GM19351 (cell line): Measurements from ENCODE around the gene RBFOX2.
"Not testable (repeated sequence)": the region's sequence is repeated elsewhere in the genome, so short reads cannot be mapped to it uniquely, and the experiment has no call there.

Experiments
- ATAC-seq: cut with Tn5 transposase; IDR thresholded peaks from one replicate; pipeline ENCODE4 v1.9.1; 2021; ENCODE audit warnings: mild to moderate bottlenecking, moderate library complexity; ENCODE audit not compliant: unreplicated experiment

Gene RBFOX2

DNA sequence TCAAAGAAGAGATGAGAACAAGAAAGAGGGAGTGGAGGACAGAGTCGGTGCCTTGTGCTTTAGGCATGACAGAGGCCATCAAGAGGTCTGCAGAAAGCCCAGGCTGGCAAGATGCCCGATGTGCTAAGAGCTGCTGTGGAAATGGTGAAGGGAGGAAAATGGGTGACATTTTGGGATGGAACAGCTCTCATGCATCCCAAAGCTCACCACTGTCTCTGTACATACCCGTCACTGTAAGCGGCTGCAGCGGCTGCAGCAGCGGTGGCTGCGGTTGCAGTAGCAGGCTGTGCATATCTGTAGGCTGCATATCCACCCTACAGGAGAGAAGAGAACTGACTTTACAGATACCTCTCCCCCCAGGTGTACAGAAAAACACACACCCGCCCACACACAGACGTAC lies 282.4 kb downstream of the RBFOX2 start:
- no peak for ATAC-seq

DNA sequence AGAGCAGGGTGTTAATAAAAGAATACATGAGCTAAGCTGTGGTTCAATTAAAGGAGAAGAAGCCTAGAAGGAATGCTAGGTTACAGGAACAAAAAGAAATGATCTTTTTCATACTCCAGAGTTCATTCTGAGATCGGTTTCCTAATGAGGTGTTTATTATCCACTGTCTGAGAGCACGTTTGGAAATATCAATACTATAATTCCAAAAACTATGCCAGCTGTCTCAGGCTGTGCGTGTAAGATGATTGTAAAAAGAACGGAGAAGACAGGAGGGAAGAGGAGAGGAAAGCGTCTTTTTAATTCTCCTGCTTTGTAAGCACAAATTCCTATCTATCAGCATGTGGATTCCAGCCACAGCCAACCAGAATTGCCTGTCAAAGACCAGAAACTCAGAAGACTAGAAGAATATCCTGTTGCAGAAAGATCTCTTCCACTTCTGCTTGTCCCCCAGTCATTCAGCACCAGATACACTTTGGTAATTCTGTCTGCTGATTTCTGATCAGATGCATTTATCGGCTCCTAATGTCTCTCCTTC lies 285.2 kb downstream of the RBFOX2 start:
- ATAC-seq: no peak

DNA sequence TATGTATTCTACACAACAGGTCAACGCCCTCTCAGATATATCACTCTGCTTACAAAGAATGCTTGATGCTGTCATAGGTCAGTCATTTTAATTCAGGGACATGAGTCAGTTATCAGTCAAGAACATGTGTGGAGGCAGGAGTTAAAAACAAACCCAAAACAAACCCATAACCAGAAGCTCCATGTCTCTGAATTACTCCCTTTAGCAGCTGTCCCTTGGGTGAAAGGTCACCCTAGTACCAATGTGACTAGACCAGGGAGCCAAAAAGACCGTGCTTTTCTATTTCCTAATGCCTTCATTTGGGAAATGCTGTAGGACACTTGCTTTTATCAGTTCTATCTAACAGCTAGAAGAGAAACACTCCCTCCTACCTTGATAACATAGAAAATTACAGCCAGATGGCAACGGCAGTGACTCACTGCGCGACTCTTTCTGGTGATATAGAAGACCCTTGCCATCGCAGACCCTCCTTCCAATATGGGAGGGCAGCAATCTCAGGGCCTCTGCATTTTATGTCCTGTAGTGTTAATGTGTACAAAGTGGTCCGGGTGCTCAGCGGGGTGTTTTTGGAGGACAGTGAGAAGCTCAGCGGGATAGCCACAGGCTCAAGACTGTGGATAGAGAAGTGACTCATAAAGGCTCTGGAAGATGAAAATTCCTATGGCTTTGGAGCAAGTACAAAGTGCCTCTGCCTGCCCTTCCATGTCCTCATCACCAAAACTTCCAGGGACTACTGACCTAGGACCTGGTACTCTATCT lies 286.1 kb downstream of the RBFOX2 start:
- no peak for ATAC-seq

DNA sequence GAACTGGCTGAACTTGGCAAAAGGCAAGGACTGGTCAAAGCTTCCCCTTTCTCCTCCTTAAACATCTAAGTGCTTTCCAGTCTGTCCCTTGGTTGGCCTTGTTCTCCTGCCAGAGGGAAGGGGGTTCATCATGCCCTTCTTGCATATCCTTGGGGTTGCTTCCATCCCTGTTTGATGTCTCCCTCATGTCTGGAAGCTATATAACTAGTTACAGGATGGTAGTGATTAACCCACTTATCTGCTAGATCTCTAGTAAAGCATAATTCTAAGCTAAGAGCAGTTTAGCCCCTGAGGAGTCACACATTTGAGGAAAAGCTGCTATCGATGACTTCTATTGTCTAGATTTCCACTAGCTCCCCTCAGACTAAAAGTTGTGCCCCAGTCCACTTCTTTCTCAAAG lies 288.0 kb downstream of the RBFOX2 start:
- no peak for ATAC-seq

DNA sequence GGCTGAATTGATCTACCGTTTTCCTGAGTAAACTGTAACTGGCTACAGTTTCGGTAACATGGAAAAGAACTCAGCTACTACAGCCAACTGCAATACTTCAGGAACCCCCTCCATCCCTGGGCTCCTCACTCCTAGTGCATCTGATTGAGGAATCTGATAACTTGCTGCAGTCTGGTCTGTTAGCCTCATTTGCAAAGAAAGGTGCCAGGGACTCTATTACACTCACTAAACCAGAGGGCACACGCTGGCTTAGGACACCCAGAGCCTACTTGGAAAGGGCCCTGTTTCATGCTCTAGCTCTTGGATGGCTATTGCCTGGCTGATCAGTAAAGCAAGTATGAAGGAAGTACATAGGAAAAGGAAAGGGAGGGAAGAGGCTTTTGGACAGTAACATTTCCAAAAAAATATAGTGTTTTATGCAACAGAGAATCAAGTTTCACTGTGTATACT lies 288.7 kb downstream of the RBFOX2 start:
- ATAC-seq: no peak

DNA sequence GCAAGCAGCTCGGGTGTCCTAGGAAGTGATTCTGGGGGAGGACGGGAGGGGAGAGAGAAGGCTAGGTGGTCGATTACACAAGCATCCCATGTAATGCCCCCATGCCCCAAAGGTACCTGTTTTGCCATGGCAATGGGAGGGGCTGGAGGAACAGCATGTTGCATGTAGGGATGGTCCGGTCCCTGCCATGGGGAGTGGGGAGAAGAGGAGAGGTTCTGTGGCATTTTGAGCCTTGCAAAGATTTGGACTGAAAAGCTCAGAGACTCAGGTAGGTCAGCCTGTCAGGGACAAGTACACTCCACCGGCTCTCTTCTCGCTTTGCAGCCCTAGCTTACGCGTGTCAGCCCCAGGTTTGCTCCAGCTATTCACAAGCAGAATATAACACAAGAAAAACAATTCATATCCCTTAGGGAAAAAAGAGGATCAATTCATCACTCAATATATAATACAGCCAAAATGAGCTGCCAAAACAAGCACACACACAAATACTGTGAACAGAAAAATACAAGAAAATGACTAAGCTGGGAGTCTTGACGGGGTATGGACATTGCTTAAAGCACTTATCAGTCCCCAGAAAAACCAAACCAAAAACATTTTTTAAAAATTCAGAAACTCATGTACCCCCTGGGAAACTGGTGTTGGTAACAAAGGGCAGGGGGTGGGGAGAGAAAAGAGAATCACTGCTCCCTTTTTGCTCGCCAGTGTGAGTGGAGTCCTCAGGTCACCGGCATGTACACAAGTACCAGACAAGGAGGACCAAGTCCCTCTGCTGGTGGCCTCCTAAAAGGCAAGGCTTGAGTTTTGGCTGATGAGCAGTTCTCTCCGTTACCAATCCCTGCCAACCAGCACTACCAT lies 289.3 kb downstream of the RBFOX2 start:
- no peak for ATAC-seq

DNA sequence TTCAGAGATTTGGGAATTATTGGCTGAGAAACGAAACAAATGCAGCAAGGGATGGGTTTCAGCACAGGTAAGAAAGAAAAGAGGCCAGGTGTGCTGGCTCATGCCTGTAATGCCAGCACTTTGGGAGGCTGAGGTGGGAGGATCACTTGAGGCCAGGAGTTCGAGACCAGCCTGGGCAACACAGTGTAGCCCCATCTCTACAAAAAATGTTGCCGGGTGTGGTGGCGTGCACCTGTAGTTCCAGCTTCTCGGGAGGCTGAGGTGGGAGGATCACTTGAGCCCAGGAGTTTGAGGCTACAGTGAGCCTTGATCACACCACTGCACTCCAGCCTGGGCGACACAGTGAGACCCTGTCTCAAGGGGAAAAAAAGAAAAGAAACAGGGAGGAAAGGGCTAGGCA lies 290.7 kb downstream of the RBFOX2 start:
- not testable (repeated sequence) for ATAC-seq

DNA sequence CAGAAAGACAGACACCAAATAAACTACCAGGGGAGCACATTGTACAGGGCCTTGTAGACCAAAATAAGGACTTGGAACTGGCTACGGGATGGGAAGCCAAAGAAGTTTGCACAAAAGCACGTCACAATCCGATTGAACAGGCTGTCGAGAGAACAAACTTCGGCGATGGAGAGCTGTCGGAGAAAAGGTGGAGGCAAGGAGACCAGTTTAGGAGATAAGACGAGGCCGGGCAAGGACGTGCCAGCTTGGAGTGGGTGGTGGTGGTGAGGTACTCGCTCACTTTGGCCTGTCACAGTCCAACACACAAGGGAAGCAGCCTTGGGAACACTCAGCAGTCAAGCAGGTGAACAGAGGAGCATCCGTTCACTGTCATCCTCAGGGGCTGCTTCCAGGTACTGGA lies 291.9 kb downstream of the RBFOX2 start:
- ATAC-seq: no peak

DNA sequence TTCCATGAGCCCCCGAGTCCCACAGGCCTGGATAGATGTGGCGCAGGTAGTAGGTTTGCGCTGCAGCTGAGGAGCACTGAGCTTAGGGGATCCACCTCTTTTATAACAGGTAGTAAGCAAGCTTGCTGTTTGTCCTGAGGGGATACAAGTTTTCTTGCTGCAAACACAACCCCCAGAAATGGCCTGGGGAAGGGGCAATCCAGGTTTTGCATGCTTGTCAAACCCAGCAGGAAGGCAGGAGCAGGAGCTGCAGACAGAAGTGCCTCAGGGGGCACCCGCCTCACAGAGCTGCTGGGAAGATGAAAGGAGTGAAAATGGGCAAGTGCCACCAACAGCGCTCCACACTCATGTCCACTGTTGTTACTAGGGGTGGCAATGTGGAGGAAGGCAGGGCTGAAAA lies 292.5 kb downstream of the RBFOX2 start:
- ATAC-seq: no peak

DNA sequence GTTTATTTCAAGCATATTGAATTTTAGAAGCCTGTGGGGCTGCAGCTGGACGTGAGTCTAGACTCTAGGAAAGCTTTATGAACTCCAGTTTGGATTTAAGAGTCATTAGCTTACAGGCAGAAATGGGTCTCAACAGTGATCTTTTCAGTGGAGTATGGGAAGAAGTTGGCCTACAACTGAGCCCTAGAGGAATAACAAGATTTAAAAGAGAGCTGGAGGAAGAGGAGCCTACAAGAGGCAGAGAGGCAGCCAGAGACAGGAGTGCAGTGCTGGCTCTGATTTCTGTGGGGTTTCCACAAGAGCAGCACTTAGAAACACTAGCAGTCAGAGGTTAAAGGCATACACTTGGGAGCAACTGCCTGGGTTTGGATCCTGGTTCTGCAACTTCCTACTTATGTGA lies 293.1 kb downstream of the RBFOX2 start:
- ATAC-seq: no peak

DNA sequence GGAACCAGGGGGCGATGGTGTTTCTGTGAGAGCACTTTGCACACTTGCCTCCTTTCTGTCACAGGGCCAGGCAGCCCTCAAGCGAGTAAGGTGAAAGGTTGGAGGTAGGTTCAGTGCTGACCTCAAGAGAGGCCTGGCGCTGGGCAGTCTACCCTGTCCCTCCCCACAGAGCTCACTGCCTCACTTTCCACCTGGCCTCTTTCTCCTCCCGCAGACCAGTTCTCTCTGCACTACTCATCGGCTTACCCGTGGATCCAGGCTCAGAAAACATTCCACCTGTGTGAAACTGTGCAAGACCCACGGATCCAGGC lies 294.2 kb downstream of the RBFOX2 start:
- ATAC-seq: no peak

DNA sequence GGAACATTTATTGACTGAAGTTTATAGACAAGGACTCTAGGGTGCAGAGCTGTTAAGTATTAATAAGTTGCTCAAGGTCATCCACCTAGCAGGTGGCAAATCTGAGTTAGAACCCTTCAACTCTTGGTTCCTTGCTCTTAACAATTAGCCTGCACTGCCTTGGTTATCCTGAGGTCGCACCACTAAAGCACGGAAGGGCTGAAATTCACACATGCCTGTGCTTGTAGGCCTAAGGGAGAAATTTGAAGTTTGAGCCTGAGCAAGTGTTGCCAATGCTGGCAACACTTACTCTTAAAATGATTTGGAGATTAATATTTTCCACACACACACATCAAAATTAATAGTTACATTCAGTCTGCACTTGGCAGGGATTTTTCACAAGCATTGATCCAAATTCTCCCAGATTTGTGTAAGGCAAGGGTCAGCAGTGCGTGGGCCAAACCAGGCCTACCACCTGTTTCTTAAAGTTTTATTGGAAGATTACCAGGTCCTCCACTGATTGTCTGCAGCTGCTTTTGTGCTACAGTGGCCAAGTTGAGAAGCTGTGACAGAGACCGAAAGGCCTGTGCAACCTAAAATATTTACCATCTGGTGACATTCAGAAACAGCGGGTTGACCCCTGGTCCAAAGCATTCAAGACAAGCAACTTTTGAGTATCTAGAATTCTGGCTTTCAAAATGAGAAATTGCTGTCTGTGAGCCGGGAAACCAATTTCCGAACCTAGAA lies 294.7 kb downstream of the RBFOX2 start:
- no peak for ATAC-seq

DNA sequence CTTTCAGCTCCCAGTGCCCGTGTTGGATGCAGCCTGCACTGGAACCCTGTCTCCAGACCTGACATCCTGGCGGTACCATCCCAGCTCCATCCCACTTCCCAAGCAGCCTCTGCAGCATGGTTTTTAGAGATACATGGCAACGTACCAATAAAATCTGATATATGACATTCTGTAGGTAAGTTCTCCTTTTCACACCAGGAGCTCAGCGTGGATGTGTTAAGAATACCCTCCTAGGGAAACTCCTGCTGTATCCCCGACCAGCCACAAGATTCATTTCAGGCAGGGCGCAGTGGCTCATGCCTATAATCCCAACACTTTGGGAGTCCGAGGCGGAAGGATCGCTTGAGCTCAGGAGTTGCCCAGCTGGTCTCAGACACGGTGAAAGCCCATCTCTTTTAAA lies 295.6 kb downstream of the RBFOX2 start:
- no peak for ATAC-seq

DNA sequence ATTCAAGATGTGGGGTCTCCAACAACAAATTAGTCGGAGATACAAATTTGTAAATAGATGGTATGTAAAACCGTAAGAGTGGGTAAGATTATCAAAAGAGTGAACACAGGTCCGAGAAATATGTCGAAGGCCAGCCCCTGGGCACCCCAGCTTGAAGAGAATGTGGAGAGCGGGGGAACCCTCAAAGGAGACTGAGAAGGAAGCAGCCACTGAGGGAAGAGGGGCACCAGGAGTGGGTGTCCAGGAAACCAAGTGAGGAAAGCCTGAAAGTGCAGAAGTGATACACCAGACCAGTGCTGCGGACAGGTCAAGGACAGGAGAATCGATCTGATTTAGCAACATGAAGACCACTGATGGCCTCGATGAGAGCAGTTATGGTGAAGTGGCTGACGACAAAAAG lies 296.5 kb downstream of the RBFOX2 start:
- no peak for ATAC-seq

DNA sequence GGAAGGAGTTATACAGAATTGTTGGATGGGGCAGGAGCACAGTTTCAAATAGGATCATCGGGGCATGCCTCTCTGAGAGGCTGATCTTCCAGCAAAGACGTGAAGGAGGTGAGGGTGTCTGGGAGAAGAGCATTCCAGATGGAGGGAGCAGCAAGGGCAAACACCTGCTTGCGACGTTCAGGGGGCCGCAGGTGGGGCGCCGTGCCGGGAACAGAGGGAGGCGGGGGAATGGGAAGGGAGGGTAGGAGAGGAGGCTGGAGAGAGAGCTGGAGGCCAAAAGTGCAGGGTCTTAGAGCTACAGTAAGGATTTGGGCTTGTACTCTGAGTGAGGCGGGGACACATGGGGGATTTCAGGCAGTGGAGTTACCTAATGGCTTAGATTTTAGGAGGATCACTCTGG lies 297.3 kb downstream of the RBFOX2 start:
- no peak for ATAC-seq

DNA sequence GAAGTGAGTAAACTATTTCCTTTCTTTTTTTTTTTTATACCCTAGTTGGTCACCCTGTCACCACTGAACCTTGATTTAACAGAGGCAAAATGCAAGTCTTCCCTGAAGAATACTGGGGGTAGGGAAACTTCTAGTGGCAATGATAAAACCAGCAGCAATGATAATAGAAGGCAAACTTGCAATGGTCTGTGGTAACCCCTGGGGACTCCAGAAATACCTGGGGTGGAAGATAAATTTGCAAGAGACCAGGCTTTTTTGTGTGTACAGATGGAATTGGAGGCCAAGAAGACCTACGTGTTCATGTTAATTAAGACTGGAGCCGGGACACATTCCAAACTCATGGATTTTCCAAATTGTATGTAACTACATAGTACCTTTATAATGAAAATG lies 299.3 kb downstream of the RBFOX2 start:
- no peak for ATAC-seq

DNA sequence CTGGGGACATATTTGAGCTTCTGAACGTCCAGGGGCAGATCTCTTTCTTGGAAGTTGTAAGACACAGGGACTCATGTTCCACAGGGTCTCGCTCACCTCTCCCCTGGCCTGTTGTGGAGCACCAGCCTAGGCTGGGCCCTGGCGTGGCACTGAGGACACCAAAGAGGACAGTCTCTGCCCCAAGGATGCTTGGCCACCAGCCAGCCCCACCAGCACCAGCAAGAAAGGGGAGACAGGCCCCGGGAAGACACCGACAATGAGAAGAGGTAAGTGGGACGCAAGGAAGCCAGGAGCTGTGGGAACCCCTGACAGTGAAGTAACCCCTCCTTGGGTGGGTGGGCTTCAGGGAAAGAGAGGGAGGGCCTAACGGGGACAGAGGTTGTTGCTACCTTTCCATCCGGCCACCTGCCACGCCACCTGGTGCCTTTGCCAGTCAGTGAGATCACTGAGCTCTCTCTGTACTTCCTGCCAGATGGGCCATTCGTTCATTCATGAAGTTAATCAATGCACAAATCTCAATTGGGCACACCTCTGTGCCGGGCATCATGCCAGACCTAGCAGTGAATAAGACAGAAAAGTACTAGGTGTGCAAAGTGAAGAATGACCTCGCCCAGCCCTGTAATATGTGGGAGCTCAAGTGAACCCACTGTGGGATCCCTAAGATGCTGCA lies 299.9 kb downstream of the RBFOX2 start:
- no peak for ATAC-seq

DNA sequence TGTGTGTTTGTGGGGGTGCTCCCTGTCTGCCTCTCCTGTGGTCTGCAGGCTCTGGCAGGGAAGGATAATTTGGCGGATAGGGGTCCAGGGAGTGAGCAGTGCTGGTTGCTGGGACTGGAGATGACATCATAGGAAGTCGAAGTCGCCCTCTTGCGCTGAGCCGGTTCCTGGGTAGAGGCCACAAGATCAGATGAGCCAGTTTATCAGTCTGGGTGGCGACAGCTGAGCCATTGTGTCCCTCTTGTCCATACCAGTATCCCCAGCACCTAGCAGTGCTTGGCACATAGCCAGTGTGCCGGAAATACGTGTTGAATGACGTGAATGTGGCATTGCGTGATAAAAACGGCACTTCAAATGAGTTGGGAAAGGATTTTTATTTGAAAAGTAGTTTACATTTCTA lies 301.2 kb downstream of the RBFOX2 start:
- ATAC-seq: no peak

DNA sequence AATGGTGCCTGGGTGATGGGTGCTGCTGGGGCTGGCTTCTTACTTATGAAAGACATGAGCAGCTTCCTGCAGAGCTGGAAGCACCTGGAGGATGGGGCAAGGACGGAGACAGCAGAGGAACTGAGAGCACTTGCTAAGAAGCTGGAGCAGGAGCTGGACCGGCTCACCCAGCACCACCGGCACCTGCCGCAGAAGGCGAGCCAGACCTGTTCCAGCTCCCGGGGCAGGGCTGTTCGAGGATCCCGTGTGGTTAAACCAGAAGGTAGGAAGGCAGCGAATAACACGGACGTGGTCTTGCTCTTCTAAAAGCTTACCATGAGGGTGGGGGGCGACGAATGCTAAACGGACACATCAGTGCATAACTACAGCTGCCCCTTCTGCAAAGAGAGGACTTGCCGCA lies 301.7 kb downstream of the RBFOX2 start:
- no peak for ATAC-seq

DNA sequence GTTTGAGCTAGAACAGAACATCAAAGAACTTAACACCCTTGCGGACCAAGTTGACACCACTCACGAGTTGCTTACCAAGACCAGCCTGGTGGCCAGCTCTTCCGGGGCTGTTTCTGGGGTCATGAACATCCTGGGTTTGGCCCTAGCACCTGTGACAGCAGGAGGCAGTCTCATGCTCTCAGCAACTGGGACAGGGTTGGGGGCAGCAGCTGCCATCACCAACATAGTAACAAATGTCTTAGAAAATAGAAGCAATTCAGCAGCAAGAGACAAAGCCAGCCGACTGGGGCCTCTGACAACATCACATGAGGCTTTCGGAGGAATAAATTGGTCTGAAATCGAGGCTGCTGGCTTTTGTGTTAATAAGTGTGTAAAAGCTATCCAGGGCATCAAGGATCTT lies 302.2 kb downstream of the RBFOX2 start:
- ATAC-seq: no peak

DNA sequence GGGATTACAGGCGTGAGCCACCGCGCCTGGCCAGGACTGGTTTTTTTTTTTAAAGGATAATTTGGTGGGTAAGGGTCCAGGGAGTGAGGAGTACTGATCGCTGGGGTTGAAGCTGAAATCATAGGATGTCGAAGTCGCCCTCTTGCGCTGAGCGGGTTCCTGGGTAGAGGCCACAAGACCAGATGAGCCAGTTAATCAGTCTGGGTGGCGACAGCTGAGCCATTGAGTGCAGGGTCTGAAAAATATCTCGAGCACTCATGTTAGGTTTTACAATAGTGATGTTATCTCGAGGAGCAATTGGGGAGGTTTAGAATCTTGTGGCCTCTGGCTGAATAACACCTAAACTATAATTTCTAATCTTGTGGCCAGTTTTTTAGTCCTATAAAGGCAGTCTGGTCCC lies 303.1 kb downstream of the RBFOX2 start:
- ATAC-seq: no peak
